ENCODE data around the gene H1-8.

Gene H1-8

DNA sequence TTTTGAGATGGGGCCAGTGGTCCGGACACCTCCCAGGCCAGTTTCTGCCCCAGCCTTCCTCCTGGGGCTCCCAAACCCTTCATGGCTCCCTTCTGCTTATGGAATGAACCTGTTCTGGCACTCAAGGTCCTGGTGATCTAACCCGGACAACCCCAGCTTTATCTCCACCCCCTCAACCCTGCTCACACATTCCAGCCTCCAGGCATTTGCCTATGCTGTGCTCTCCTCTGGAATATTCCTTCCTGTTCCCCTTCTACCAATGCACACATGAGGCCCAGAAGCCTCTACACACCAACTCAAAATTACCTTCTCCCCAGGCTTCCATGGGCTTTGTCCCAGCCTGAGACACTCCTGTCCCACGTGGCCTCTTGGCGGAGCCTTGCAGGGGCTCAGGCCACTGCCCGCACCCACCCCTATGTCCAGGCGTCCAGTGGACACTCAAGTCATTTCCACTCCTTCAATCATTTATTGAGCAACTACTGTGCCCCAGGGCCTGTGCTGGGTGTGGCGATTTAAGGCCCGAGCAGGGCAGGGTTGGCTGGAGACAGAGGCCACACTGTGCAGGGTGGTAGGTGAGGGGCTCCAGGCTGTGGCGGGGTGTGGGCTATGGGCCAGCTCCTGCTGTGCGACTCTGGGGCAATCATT lies 44.7 kb downstream of the H1-8 start:
- Histone ChIP-seq H3K4me3 (ENCODE audit: insufficient read depth, low read length, poor library complexity, severe bottlenecking) (no peak overlapping the region), H4K20me1 (ENCODE audit: low read depth, low read length) (no peaks in the 10 kb centered on the region), H3F3A (ENCODE audit: insufficient read depth) (no peaks in the 10 kb centered on the region), H3K9me2 (replicated peaks; ENCODE audit: insufficient read depth, low read length) (no peaks in the 10 kb centered on the region), H3K4me2 (ENCODE audit: low read depth, low read length, poor library complexity, severe bottlenecking) (no peak overlapping the region), H2AFZ (ENCODE audit: low read depth, low read length, severe bottlenecking) (no peak overlapping the region), H3K36me3 (ENCODE audit: low read length) (no peaks in the 10 kb centered on the region), H3K27ac (ENCODE audit: low read depth, low read length) (no peak overlapping the region), H3K9me3 (ENCODE audit: insufficient read depth, low read length) (no peaks in the 10 kb centered on the region), H3K27me3 (ENCODE audit: low read length) (no peaks in the 10 kb centered on the region), H3K9ac (ENCODE audit: low read length) (no peak overlapping the region), H3K79me2 (ENCODE audit: insufficient read depth, low read length) (no peaks in the 10 kb centered on the region)
- TF ChIP-seq, protein P1, sequence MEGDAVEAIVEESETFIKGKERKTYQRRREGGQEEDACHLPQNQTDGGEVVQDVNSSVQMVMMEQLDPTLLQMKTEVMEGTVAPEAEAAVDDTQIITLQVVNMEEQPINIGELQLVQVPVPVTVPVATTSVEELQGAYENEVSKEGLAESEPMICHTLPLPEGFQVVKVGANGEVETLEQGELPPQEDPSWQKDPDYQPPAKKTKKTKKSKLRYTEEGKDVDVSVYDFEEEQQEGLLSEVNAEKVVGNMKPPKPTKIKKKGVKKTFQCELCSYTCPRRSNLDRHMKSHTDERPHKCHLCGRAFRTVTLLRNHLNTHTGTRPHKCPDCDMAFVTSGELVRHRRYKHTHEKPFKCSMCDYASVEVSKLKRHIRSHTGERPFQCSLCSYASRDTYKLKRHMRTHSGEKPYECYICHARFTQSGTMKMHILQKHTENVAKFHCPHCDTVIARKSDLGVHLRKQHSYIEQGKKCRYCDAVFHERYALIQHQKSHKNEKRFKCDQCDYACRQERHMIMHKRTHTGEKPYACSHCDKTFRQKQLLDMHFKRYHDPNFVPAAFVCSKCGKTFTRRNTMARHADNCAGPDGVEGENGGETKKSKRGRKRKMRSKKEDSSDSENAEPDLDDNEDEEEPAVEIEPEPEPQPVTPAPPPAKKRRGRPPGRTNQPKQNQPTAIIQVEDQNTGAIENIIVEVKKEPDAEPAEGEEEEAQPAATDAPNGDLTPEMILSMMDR (IDR thresholded peaks at IDR 0.05; ENCODE audit: insufficient read depth, low read length, poor library complexity, severe bottlenecking) = no peak
- no peak for TF ChIP-seq EZH2phosphoT487 (conservative IDR thresholded peaks at IDR 0.05; ENCODE audit: low read length)

DNA sequence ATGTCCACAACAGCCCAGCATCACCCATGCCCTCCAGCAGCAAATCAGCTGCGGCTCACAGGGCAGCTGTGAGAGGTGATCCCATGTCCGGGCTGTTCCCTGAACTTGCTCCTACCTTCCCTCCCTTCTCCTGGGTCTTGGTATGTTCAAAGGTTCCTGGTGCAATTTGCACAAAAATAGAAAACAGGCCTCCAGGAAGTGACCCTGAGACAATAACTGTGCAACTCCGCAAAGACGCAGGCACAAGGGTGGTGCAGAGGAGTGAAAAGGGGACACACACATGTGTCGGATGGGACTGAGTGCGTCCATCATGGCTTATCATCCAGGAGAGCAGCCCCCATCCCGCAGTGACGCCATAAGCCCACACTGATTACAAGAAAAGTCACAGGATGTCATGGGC lies 47.2 kb downstream of the H1-8 start:
- Histone ChIP-seq H3K36me3 (ENCODE audit: low read length) (no peaks in the 10 kb centered on the region), H3F3A (ENCODE audit: insufficient read depth) (no peaks in the 10 kb centered on the region), H3K9me2 (replicated peaks; ENCODE audit: insufficient read depth, low read length) (no peaks in the 10 kb centered on the region), H3K9me3 (ENCODE audit: insufficient read depth, low read length) (no peaks in the 10 kb centered on the region), H3K79me2 (ENCODE audit: insufficient read depth, low read length) (no peaks in the 10 kb centered on the region), H4K20me1 (ENCODE audit: low read depth, low read length) (no peaks in the 10 kb centered on the region), H3K27ac (ENCODE audit: low read depth, low read length) (no peak overlapping the region), H3K4me3 (ENCODE audit: insufficient read depth, low read length, poor library complexity, severe bottlenecking) (no peak overlapping the region), H2AFZ (ENCODE audit: low read depth, low read length, severe bottlenecking) (no peak overlapping the region), H3K4me2 (ENCODE audit: low read depth, low read length, poor library complexity, severe bottlenecking) (no peak overlapping the region), H3K27me3 (ENCODE audit: low read length) (no peaks in the 10 kb centered on the region), H3K9ac (ENCODE audit: low read length) (no peak overlapping the region)
- TF ChIP-seq, protein P1 (IDR thresholded peaks at IDR 0.05; ENCODE audit: insufficient read depth, low read length, poor library complexity, severe bottlenecking) = no peak
- no peak for TF ChIP-seq EZH2phosphoT487 (conservative IDR thresholded peaks at IDR 0.05; ENCODE audit: low read length)

DNA sequence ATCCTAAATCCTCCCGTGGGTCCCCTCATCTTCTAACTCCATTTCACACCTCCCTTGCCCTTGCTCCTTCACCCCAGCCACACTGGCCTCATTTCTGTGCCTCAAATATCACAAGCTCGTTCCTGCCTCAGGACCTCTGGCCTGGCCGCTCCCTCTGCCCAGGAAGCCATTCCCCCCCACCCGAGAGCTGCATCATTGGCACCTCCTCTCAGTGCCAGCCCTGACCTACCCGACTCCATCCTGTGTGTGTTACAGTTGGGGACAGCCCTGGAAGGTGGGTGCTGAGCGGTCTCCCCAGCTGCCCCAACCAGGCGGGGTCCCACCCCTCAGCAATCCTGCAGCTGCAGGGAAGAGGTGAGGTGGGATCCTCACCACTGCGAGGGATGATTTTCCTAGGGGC lies 49.0 kb downstream of the H1-8 start:
- no peaks in the 10 kb centered on the region for H3K9me3 ChIP-seq (ENCODE audit: insufficient read depth, low read length)
- H3K9me2 ChIP-seq (replicated peaks; ENCODE audit: insufficient read depth, low read length) = no peaks in the 10 kb centered on the region
- TF ChIP-seq, protein P1 (IDR thresholded peaks at IDR 0.05; ENCODE audit: insufficient read depth, low read length, poor library complexity, severe bottlenecking) = no peak
- TF ChIP-seq EZH2phosphoT487 (conservative IDR thresholded peaks at IDR 0.05; ENCODE audit: low read length) = no peak
- H4K20me1 ChIP-seq (ENCODE audit: low read depth, low read length) = no peaks in the 10 kb centered on the region
- H3K4me3 ChIP-seq (ENCODE audit: insufficient read depth, low read length, poor library complexity, severe bottlenecking) = no peak overlapping the region
- H3K27ac ChIP-seq (ENCODE audit: low read depth, low read length) = no peak overlapping the region
- H2AFZ ChIP-seq (ENCODE audit: low read depth, low read length, severe bottlenecking) = no peak overlapping the region
- H3K4me2 ChIP-seq (ENCODE audit: low read depth, low read length, poor library complexity, severe bottlenecking) = no peak overlapping the region
- no peaks in the 10 kb centered on the region for H3K27me3 ChIP-seq (ENCODE audit: low read length)
- H3F3A ChIP-seq (ENCODE audit: insufficient read depth) = no peaks in the 10 kb centered on the region
- H3K36me3 ChIP-seq (ENCODE audit: low read length) = no peaks in the 10 kb centered on the region
- H3K79me2 ChIP-seq (ENCODE audit: insufficient read depth, low read length) = no peaks in the 10 kb centered on the region
- H3K9ac ChIP-seq (ENCODE audit: low read length) = no peak overlapping the region

Data from SU-DHL-6 (cell line).